GM10266 (cell line): ENCODE measurements around the gene E4F1.

Experiments used
- DNase-seq: peaks from one replicate; pipeline ENCODE4 v3.0.0; 2012; ENCODE audit errors: extremely low spot score
- CTCF ChIP-seq: IDR thresholded peaks from 2 replicates; pipeline ENCODE4 v1.5.1; 2012; ENCODE audit warnings: mild to moderate bottlenecking, low read depth; ENCODE audit not compliant: control insufficient read depth, insufficient read depth; ENCODE audit errors: missing control alignments

The E4F1 gene

GRCh38 chr16:2242598-2242997 is 19.2 kb downstream of the E4F1 start:
- no peak for DNase-seq
- TF ChIP-seq CTCF, result no peak

GRCh38 chr16:2243031-2243528 is 19.7 kb downstream of the E4F1 start:
- TF ChIP-seq CTCF, result no peak

GRCh38 chr16:2243781-2244180 is 20.4 kb downstream of the E4F1 start:
- DNase-seq, result no peak
- no peak for TF ChIP-seq CTCF

More at GRCh38 chr16:2243031-2243528, 19.7 kb downstream of the E4F1 start:
- DNase-seq, result no peak

GRCh38 chr16:2244301-2244700 is 20.9 kb downstream of the E4F1 start:
- no peak for DNase-seq
- no peak for TF ChIP-seq CTCF

- DNase-seq, result no peak
- TF ChIP-seq CTCF, result no peak
Observed at GRCh38 chr16:2244926-2245795, 21.8 kb downstream of the E4F1 start.

GRCh38 chr16:2246301-2246885 is 23.0 kb downstream of the E4F1 start:
- DNase-seq, result no peak
- no peak for TF ChIP-seq CTCF
